ENCODE measurements around the gene JUN. TPM values are rescaled to one million over a fixed set of nuclear protein-coding genes. Genes with fewer than 3 reads are reported as not detected.

The JUN gene
- polyA plus RNA-seq (ENCODE audit: insufficient read length): 111 TPM
- long read RNA-seq, donor 1, transcript JUN-201 (1 exons, 3,540 nt): major isoform, 493 of 493 reads
- long read RNA-seq, donor 1, partial matches to known transcripts: 0 of 493 reads
- long read RNA-seq, donor 1, other reads (novel, unspliced or antisense): 0 of 493 reads
- long read RNA-seq, donor 2, transcript JUN-201 (1 exons, 3,540 nt): major isoform, 129 of 129 reads
- long read RNA-seq, donor 2, partial matches to known transcripts: 0 of 129 reads
- long read RNA-seq, donor 2, other reads (novel, unspliced or antisense): 0 of 129 reads
- long read RNA-seq, donor 3, transcript JUN-201 (1 exons, 3,540 nt): major isoform, 243 of 243 reads
- long read RNA-seq, donor 3, partial matches to known transcripts: 0 of 243 reads
- long read RNA-seq, donor 3, other reads (novel, unspliced or antisense): 0 of 243 reads
- long read RNA-seq, donor 4, transcript JUN-201 (1 exons, 3,540 nt): major isoform, 65 of 65 reads
- long read RNA-seq, donor 4, partial matches to known transcripts: 0 of 65 reads
- long read RNA-seq, donor 4, other reads (novel, unspliced or antisense): 0 of 65 reads
- long read RNA-seq, donor 5, transcript JUN-201 (1 exons, 3,540 nt): major isoform, 437 of 437 reads
- long read RNA-seq, donor 5, partial matches to known transcripts: 0 of 437 reads
- long read RNA-seq, donor 5, other reads (novel, unspliced or antisense): 0 of 437 reads
- long read RNA-seq, donor 6, transcript JUN-201 (1 exons, 3,540 nt): major isoform, 262 of 262 reads
- long read RNA-seq, donor 6, partial matches to known transcripts: 0 of 262 reads
- long read RNA-seq, donor 6, other reads (novel, unspliced or antisense): 0 of 262 reads
- long read RNA-seq, donor 7, transcript JUN-201 (1 exons, 3,540 nt): major isoform, 506 of 506 reads
- long read RNA-seq, donor 7, partial matches to known transcripts: 0 of 506 reads
- long read RNA-seq, donor 7, other reads (novel, unspliced or antisense): 0 of 506 reads
- long read RNA-seq, donor 8, transcript JUN-201 (1 exons, 3,540 nt): major isoform, 101 of 101 reads
- long read RNA-seq, donor 8, partial matches to known transcripts: 0 of 101 reads
- long read RNA-seq, donor 8, other reads (novel, unspliced or antisense): 0 of 101 reads

GRCh38 chr1:58783993-58784757, at the start of gene JUN:
JUN (minus strand) TSS chr1:58784047; CDS start chr1:58783070, 977 bp downstream.
- DNase-seq: peak; percentile 100

- no peak for DNase-seq
These were observed 49.3 kb upstream of the JUN start for GRCh38 chr1:58833166-58833565.

- DNase-seq: no peak
These were observed 46.4 kb upstream of the JUN start for GRCh38 chr1:58830291-58830690.

GRCh38 chr1:58829866-58830265, 46.0 kb upstream of the JUN start:
- DNase-seq: no peak

- DNase-seq: no peak
These were observed 43.5 kb upstream of the JUN start for GRCh38 chr1:58827298-58827697.

GRCh38 chr1:58824753-58825389, 41.0 kb upstream of the JUN start:
- DNase-seq: no peak

- no peak for DNase-seq
These were observed 39.7 kb upstream of the JUN start for GRCh38 chr1:58823481-58824010.

- no peak for DNase-seq
These were observed 37.5 kb upstream of the JUN start for GRCh38 chr1:58821309-58821708.

- DNase-seq: no peak
These were observed 35.1 kb upstream of the JUN start for GRCh38 chr1:58818976-58819375.

- DNase-seq: no peak
These were observed 34.2 kb upstream of the JUN start for GRCh38 chr1:58818075-58818474.

GRCh38 chr1:58816747-58817221, 32.9 kb upstream of the JUN start:
- no peak for DNase-seq

GRCh38 chr1:58816072-58816746, 32.4 kb upstream of the JUN start:
- peak; percentile 77 for DNase-seq

- DNase-seq: peak; percentile 42
These were observed 31.8 kb upstream of the JUN start for GRCh38 chr1:58815686-58816071.

GRCh38 chr1:58815069-58815685, 31.3 kb upstream of the JUN start:
- peak; percentile 80 for DNase-seq

- peak; percentile 33 for DNase-seq
These were observed 30.6 kb upstream of the JUN start for GRCh38 chr1:58814251-58815068.

GRCh38 chr1:58813801-58814200, 30.0 kb upstream of the JUN start:
- no peak for DNase-seq

GRCh38 chr1:58813361-58813760, 29.5 kb upstream of the JUN start:
- no peak for DNase-seq

GRCh38 chr1:58812926-58813325, 29.1 kb upstream of the JUN start:
- no peak for DNase-seq

GRCh38 chr1:58812468-58812867, 28.6 kb upstream of the JUN start:
- DNase-seq: no peak

All from left kidney (tissue), 8 donors.